OCI-LY3 (cell line): ENCODE measurements around the gene RPUSD3.
"Not testable (repeated sequence)": the region's sequence is repeated elsewhere in the genome, so short reads cannot be mapped to it uniquely, and the experiment has no call there.

Experiments
- EZH2phosphoT487 ChIP-seq: fragments of 200-600 bp; shearing (Covaris generic); IDR thresholded peaks from 2 replicates; pipeline ENCODE4 v1.6.1; 2018; ENCODE audit warnings: antibody characterized with exemption, mixed run types, low read depth
- TF ChIP-seq, protein P1 (sequence below): fragments of 200-600, 300-600 bp; sonication (generic); IDR thresholded peaks from 2 replicates; pipeline ENCODE4 v1.5.1; 2014; ENCODE audit warnings: antibody characterized with exemption, low read length, low read depth

- TF ChIP-seq, protein P1, sequence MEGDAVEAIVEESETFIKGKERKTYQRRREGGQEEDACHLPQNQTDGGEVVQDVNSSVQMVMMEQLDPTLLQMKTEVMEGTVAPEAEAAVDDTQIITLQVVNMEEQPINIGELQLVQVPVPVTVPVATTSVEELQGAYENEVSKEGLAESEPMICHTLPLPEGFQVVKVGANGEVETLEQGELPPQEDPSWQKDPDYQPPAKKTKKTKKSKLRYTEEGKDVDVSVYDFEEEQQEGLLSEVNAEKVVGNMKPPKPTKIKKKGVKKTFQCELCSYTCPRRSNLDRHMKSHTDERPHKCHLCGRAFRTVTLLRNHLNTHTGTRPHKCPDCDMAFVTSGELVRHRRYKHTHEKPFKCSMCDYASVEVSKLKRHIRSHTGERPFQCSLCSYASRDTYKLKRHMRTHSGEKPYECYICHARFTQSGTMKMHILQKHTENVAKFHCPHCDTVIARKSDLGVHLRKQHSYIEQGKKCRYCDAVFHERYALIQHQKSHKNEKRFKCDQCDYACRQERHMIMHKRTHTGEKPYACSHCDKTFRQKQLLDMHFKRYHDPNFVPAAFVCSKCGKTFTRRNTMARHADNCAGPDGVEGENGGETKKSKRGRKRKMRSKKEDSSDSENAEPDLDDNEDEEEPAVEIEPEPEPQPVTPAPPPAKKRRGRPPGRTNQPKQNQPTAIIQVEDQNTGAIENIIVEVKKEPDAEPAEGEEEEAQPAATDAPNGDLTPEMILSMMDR: not testable (repeated sequence)
- TF ChIP-seq EZH2phosphoT487: not testable (repeated sequence)
Observed at GRCh38 chr3:9851383-9851782, 7.6 kb upstream of the RPUSD3 start.
